Non-pigmented ciliary epithelial cell (primary cell): ENCODE measurements around the gene PLEKHA1.

Experiments
- DNase-seq: peaks from one replicate; pipeline ENCODE4 v3.0.0-alpha.2; 2010; ENCODE audit warnings: low read depth

PLEKHA1 gene

DNA sequence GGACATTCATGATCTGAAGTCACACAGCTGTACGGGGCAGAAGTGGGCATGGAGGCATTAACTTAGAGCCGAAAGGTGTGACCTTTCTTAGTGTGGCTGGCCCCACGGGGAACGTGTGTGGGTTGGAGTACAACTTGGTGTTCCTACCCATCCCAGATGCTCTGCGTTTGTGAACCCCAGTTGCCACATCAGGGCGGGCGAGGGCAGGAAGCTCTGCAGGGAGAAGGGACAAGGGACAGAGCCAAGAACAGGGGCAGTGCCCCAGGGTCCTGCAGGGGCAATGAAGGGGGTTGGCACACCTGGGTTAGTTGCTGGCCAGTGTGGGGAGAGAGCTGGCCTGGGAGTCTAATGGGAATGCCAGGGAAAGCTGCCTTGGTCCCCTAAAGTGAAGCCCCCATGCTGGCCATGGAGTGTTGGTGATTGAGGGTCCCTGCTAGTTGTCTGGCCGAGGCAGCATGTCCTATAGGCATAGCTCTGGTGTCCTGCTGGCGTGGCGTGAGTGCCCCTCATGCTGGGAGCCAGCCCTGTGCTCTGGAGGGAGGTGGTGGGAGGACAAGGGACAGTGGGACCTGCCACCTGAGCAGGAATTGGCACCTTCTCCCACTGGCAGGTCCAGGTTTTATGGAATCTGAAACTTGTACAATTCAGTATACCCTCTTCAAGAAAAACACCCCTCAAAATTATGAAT is 105.8 kb downstream of the PLEKHA1 start:
- DNase-seq, result no peak

DNA sequence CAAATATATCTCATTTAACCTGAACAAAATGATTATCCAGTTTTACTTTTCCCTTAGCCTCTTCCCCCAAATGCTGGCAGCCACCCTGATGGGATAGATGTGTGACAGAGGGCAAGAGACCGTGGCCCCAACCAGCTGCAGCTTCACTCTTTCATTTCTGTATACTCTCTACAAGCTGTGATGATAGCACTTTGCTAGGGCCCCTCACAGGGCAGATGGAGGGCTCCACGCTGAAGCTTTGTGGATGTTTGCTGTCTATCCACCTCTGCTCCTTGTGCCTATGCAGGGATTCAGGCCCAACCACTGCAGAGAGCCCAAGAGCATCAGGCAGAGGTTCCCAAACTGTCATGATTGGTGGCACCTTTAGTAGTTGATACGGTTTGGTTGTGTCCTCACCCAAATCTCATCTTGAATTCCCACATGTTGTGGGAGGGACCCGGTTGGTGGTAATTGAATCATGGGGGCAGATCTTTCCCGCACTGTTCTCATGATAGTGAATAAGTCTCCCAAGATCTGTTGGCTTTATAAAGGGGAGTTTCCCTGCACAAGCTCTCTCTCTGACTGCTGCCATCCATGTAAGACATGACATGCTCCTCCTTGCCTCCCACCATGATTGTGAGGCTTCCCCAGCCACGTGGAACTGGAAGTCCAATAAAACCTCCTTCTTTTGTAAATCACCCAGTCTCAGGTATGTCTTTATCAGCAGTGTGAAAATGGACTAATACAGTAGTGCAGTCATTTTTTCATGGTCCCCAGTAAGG is 107.0 kb downstream of the PLEKHA1 start:
- DNase-seq, result no peak
